Neutrophil (primary cell): ENCODE measurements around the gene MARK4.

Source experiments
- H3K27ac ChIP-seq: fragments of 200-600 bp; sonication (generic); 2 replicates; pipeline ENCODE4 v1.5.1; 2016; ENCODE audit warnings: mild to moderate bottlenecking, moderate library complexity
- H3K27me3 ChIP-seq: fragments of 200-600 bp; sonication (generic); 2 replicates; pipeline ENCODE4 v1.6.0; 2016; ENCODE audit warnings: mild to moderate bottlenecking
- H3K36me3 ChIP-seq: fragments of 200-600 bp; sonication (generic); 2 replicates; pipeline ENCODE4 v1.5.1; 2017
- H3K4me1 ChIP-seq, 2 experiments: fragments of 200-600 bp in 1 of 2; sonication (generic) in 1 of 2; 1 replicate in 1 of 2; 2 replicates in 1 of 2; pipeline versions ENCODE4 v1.5.1 to v1.6.1; 2013 to 2016; ENCODE audit warnings: low read depth in 1 of 2, low read length in 1 of 2, mild to moderate bottlenecking in 1 of 2, moderate library complexity in 1 of 2; ENCODE audit not compliant: control insufficient read depth in 1 of 2, insufficient read depth in 1 of 2
- H3K4me3 ChIP-seq, 2 experiments: fragments of 200-600 bp in 1 of 2; sonication (generic) in 1 of 2; 1 replicate in 1 of 2; 2 replicates in 1 of 2; pipeline ENCODE4 v1.5.1; 2013 to 2016; ENCODE audit warnings: low read depth in 1 of 2, low read length in 1 of 2, mild to moderate bottlenecking in 1 of 2, moderate library complexity in 1 of 2
- H3K9me3 ChIP-seq: fragments of 200-600 bp; sonication (generic); 2 replicates; pipeline ENCODE4 v1.5.1; 2016
- CTCF ChIP-seq: fragments of 200-600 bp; sonication (generic); IDR thresholded peaks from 2 replicates; pipeline ENCODE4 v1.5.1; 2016; ENCODE audit warnings: antibody characterized with exemption

The MARK4 gene

GRCh38 chr19:45303269-45304060 is 52.4 kb downstream of the MARK4 start:
- Histone ChIP-seq H3K9me3 (no peaks in the 10 kb centered on the region), H3K27ac (no peak overlapping the region), H3K27me3 (peaks cover 28% of the 10 kb centered on the region), H3K36me3 (peaks cover 16% of the 10 kb centered on the region), H3K4me1 (peaks cover 0 to 7% of the 10 kb centered on the region in 2 experiments), H3K4me3 (no peak overlapping the region)
- TF ChIP-seq CTCF: no peak

DNA sequence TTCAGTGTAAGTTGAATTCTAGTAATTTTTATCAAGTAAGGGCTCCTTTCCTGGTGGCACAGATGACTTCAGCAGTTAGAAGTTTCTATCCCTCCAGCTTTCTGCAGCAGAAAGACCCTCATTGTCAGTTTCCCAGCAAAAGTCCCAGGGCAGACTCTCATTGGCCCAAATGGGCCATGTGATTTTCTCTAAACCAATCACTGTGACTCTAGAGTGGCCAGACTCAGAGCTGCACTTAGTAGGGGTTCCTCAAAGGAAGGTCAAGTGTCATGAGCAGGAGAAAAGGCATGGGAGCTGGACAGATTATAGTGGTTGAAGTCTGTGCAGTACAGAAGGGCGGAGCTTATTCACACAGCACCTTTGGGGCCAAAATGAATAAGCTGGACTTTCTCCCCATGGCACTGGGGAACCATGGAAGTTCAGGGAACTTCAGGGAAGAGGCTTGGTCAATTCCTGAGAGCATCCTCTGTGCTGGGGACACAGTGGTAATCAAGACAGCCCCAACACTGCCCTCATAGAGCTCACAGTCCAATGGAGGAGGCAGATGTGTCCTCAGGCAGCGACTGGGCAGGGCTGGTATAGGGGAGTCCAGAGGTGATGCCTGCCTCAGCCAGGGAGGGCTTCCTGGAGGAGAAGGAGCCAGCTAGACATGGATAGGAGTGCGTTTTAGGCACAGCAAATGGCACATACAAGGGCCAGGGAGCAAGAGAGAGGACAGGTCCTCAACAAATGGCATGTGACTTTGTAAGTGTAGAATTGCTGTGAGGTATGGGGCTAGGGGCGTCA is 53.3 kb downstream of the MARK4 start:
- peaks cover 28% of the 10 kb centered on the region for H3K27me3 ChIP-seq
- no peaks in the 10 kb centered on the region for H3K9me3 ChIP-seq
- H3K4me3 ChIP-seq: no peak overlapping the region
- peaks cover 0 to 4% of the 10 kb centered on the region in 2 experiments for H3K4me1 ChIP-seq
- H3K27ac ChIP-seq: no peak overlapping the region
- TF ChIP-seq CTCF: no peak
- peaks cover 13% of the 10 kb centered on the region for H3K36me3 ChIP-seq

GRCh38 chr19:45305007-45305406 is 53.9 kb downstream of the MARK4 start:
- Histone ChIP-seq H3K27ac (no peak overlapping the region), H3K4me1 (no peaks in the 10 kb centered on the region), H3K9me3 (no peaks in the 10 kb centered on the region), H3K4me3 (no peak overlapping the region), H3K27me3 (peaks cover 28% of the 10 kb centered on the region), H3K36me3 (peaks cover 7% of the 10 kb centered on the region)
- TF ChIP-seq CTCF: no peak

DNA sequence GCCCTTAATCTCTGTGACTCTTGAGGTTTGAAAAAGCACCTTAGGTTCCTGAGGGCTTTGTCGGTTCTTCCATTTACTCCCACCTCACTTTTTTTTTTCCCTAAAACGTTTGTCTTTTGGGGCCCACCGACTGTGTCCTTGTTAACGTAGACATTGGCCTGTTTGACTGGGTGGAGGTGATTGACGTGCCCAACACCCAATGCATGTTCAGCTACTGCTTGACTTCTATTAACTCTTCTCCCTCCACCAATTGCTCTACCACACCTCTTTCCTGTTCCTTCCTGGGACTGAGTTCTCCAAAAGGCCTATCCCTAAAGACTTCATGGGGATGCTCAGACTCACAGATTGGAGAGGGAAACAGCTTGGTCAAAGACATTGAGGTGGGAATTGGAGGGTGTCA is 54.4 kb downstream of the MARK4 start:
- Histone ChIP-seq H3K9me3 (no peaks in the 10 kb centered on the region), H3K4me3 (no peak overlapping the region), H3K4me1 (no peaks in the 10 kb centered on the region), H3K36me3 (peaks cover 7% of the 10 kb centered on the region), H3K27ac (no peak overlapping the region), H3K27me3 (peaks cover 28% of the 10 kb centered on the region)
- no peak for TF ChIP-seq CTCF

GRCh38 chr19:45306040-45306439 is 55.0 kb downstream of the MARK4 start:
- no peak for TF ChIP-seq CTCF
- Histone ChIP-seq H3K4me1 (no peaks in the 10 kb centered on the region), H3K36me3 (peaks cover 7% of the 10 kb centered on the region), H3K4me3 (no peak overlapping the region), H3K27me3 (peaks cover 28% of the 10 kb centered on the region), H3K27ac (no peak overlapping the region), H3K9me3 (no peaks in the 10 kb centered on the region)
